ENCODE measurements around the gene BABAM2.

Gene BABAM2

GRCh38 chr2:27920148-27920885 lies 29.8 kb downstream of the BABAM2 start:
- no peak for DNase-seq (ENCODE audit: insufficient read length, low spot score)
- no peak for FAIRE-seq
- no peak for TF ChIP-seq CTCF (IDR thresholded peaks at IDR 0.05; ENCODE audit: insufficient read depth, missing control alignments)

- no peak for TF ChIP-seq CTCF (IDR thresholded peaks at IDR 0.05; ENCODE audit: insufficient read depth, missing control alignments)
- no peak for DNase-seq (ENCODE audit: insufficient read length, low spot score)
- FAIRE-seq, result no peak
Observed at GRCh38 chr2:27921424-27921823, 30.9 kb downstream of the BABAM2 start.

- FAIRE-seq (no peak), DNase-seq (ENCODE audit: insufficient read length, low spot score) (no peak)
- TF ChIP-seq CTCF (IDR thresholded peaks at IDR 0.05; ENCODE audit: insufficient read depth, missing control alignments), result no peak
Observed at GRCh38 chr2:27921880-27922547, 31.5 kb downstream of the BABAM2 start.

- TF ChIP-seq CTCF (IDR thresholded peaks at IDR 0.05; ENCODE audit: insufficient read depth, missing control alignments), result no peak
- no peak for DNase-seq (ENCODE audit: insufficient read length, low spot score)
- no peak for FAIRE-seq
Observed at GRCh38 chr2:27922842-27923241, 32.3 kb downstream of the BABAM2 start.

- no peak for DNase-seq (ENCODE audit: insufficient read length, low spot score)
- FAIRE-seq, result no peak
- TF ChIP-seq CTCF (IDR thresholded peaks at IDR 0.05; ENCODE audit: insufficient read depth, missing control alignments), result no peak
Observed at GRCh38 chr2:27925766-27926472, 35.4 kb downstream of the BABAM2 start.

GRCh38 chr2:27929916-27930486 lies 39.5 kb downstream of the BABAM2 start:
- FAIRE-seq (no peak), DNase-seq (ENCODE audit: insufficient read length, low spot score) (no peak)
- TF ChIP-seq CTCF (IDR thresholded peaks at IDR 0.05; ENCODE audit: insufficient read depth, missing control alignments), result no peak
